Smooth muscle cell (in vitro differentiated cells): Measurements from ENCODE around the gene CA5A. TPM values are rescaled to one million over a fixed set of nuclear protein-coding genes. Genes with fewer than 3 reads are reported as not detected.

Experiments
- DNase-seq: peaks from one replicate; lab custom pipeline; 2025; ENCODE audit not compliant: unreplicated experiment; lab: John Stamatoyannopoulos, UW
- H2AFZ ChIP-seq: fragments of 200-600 bp; sonication (generic); 2 replicates; pipeline ENCODE4 v1.6.0; 2016; ENCODE audit warnings: antibody characterized with exemption, low read depth, mild to moderate bottlenecking
- H3F3A ChIP-seq: fragments of 200-600 bp; sonication (generic); 2 replicates; pipeline ENCODE4 v1.6.0; 2017; ENCODE audit warnings: antibody characterized with exemption, low read depth
- H3K27ac ChIP-seq: fragments of 200-600 bp; sonication (generic); 2 replicates; pipeline ENCODE4 v1.5.1; 2016; ENCODE audit warnings: low read depth, mild to moderate bottlenecking
- H3K27me3 ChIP-seq: fragments of 200-600 bp; sonication (generic); 2 replicates; pipeline ENCODE4 v1.6.1; 2016; ENCODE audit warnings: low read depth, mild to moderate bottlenecking
- H3K36me3 ChIP-seq: fragments of 200-600 bp; sonication (generic); 2 replicates; pipeline ENCODE4 v1.5.1; 2016; ENCODE audit warnings: low read depth
- H3K4me1 ChIP-seq: fragments of 200-600 bp; sonication (generic); 2 replicates; pipeline ENCODE4 v1.5.1; 2016; ENCODE audit warnings: low read depth
- H3K4me2 ChIP-seq: fragments of 200-600 bp; sonication (generic); 2 replicates; pipeline ENCODE4 v1.6.0; 2016; ENCODE audit warnings: mild to moderate bottlenecking
- H3K4me3 ChIP-seq: fragments of 200-600 bp; sonication (generic); 2 replicates; pipeline ENCODE4 v1.5.1; 2016; ENCODE audit warnings: mild to moderate bottlenecking
- H3K79me2 ChIP-seq: fragments of 200-600 bp; sonication (generic); 2 replicates; pipeline ENCODE4 v1.6.0; 2016; ENCODE audit warnings: low read depth, mild to moderate bottlenecking
- H3K9ac ChIP-seq: fragments of 200-600 bp; sonication (generic); 2 replicates; pipeline ENCODE4 v1.6.0; 2016; ENCODE audit warnings: low read depth
- H3K9me3 ChIP-seq: fragments of 200-600 bp; sonication (generic); replicated peaks from 2 replicates; pipeline ENCODE4 v1.5.1; 2016; ENCODE audit warnings: low read depth
- H4K20me1 ChIP-seq: fragments of 200-600 bp; sonication (generic); 2 replicates; pipeline ENCODE4 v1.6.0; 2016; ENCODE audit warnings: low read depth
- CTCF ChIP-seq: fragments of 200-600 bp; sonication (generic); IDR thresholded peaks from 2 replicates; pipeline ENCODE4 v1.5.1; 2017; ENCODE audit warnings: borderline replicate concordance, mild to moderate bottlenecking, antibody characterized with exemption; ENCODE audit not compliant: insufficient read depth, poor library complexity, severe bottlenecking
- WGBS: methylation state at CpG from one replicate; pipeline ENCODE4 v1.1.7; 2016; ENCODE audit warnings: low lambda C conversion rate; 5-methylcytosine and 5-hydroxymethylcytosine counted together
- polyA plus RNA-seq: library from polyadenylated mRNA; unstranded; fragments of >200 nt; fragmentation: Nextera tagmentation; extraction: Ambion mirVana; gene quantifications from 2 replicates; pipeline ENCODE4 v1.2.1, GENCODE V29; 2016
- total RNA-seq: library from RNA; depleted of rRNA; stranded (reverse); fragments of >200 nt; gene quantifications from 2 replicates; pipeline ENCODE4 v1.2.3, GENCODE V29; 2014

The CA5A gene
- total and polyA plus RNA-seq, 2 experiments from 2014 or later = not detected

- Histone ChIP-seq H3K4me1 (peaks cover 14% of the 10 kb centered on the region), H3K27me3 (no peaks in the 10 kb centered on the region), H3K9me3 (no peaks in the 10 kb centered on the region), H3K27ac (peak overlapping the region; percentile 58), H3K79me2 (peaks cover 65% of the 10 kb centered on the region), H3K9ac (peak overlapping the region; percentile 10), H3F3A (peaks cover 6% of the 10 kb centered on the region), H3K4me3 (no peak overlapping the region), H2AFZ (no peak overlapping the region), H4K20me1 (peaks cover 20% of the 10 kb centered on the region), H3K4me2 (peak overlapping the region; percentile 71), H3K36me3 (no peaks in the 10 kb centered on the region)
- no peak for TF ChIP-seq CTCF
- 93% methylated on average over 18 of the region's 18 CpGs for WGBS
- no peak for DNase-seq
These were observed 19.2 kb upstream of the CA5A start for GRCh38 chr16:87955302-87956097.

- H3K79me2 ChIP-seq = peaks cover 58% of the 10 kb centered on the region
- H2AFZ ChIP-seq = no peak overlapping the region
- peaks cover 17% of the 10 kb centered on the region for H4K20me1 ChIP-seq
- H3K9ac ChIP-seq = no peak overlapping the region
- H3K4me1 ChIP-seq = peaks cover 14% of the 10 kb centered on the region
- no peaks in the 10 kb centered on the region for H3K9me3 ChIP-seq
- H3F3A ChIP-seq = peaks cover 6% of the 10 kb centered on the region
- 86% methylated on average over 15 of the region's 15 CpGs for WGBS
- H3K4me2 ChIP-seq = no peak overlapping the region
- no peak overlapping the region for H3K27ac ChIP-seq
- TF ChIP-seq CTCF = no peak
- no peak overlapping the region for H3K4me3 ChIP-seq
- no peaks in the 10 kb centered on the region for H3K36me3 ChIP-seq
- DNase-seq = no peak
- H3K27me3 ChIP-seq = no peaks in the 10 kb centered on the region
These were observed 18.5 kb upstream of the CA5A start for GRCh38 chr16:87954826-87955225.

GRCh38 chr16:87954361-87954760, 18.0 kb upstream of the CA5A start:
- peaks cover 55% of the 10 kb centered on the region for H3K79me2 ChIP-seq
- TF ChIP-seq CTCF = no peak
- H3K4me3 ChIP-seq = no peak overlapping the region
- H3K4me1 ChIP-seq = peaks cover 14% of the 10 kb centered on the region
- H2AFZ ChIP-seq = no peak overlapping the region
- DNase-seq = no peak
- H3K36me3 ChIP-seq = no peaks in the 10 kb centered on the region
- H3K9ac ChIP-seq = no peak overlapping the region
- no peaks in the 10 kb centered on the region for H3K27me3 ChIP-seq
- peaks cover 15% of the 10 kb centered on the region for H4K20me1 ChIP-seq
- H3K4me2 ChIP-seq = no peak overlapping the region
- peak overlapping the region; percentile 97 for H3K27ac ChIP-seq
- no peaks in the 10 kb centered on the region for H3K9me3 ChIP-seq
- peaks cover 6% of the 10 kb centered on the region for H3F3A ChIP-seq
- WGBS = 91% methylated on average over 14 of the region's 14 CpGs
